ENCODE data around the gene SINHCAF.
"Not testable (repeated sequence)": the region's sequence is repeated elsewhere in the genome, so short reads cannot be mapped to it uniquely, and the experiment has no call there.

SINHCAF gene

GRCh38 chr12:31306866-31307265 lies 19.1 kb downstream of the SINHCAF start:
- no peak for DNase-seq

GRCh38 chr12:31303466-31303865 lies 22.5 kb downstream of the SINHCAF start:
- no peak for DNase-seq

- DNase-seq = no peak
Observed at GRCh38 chr12:31301311-31301710, 24.6 kb downstream of the SINHCAF start.

DNA sequence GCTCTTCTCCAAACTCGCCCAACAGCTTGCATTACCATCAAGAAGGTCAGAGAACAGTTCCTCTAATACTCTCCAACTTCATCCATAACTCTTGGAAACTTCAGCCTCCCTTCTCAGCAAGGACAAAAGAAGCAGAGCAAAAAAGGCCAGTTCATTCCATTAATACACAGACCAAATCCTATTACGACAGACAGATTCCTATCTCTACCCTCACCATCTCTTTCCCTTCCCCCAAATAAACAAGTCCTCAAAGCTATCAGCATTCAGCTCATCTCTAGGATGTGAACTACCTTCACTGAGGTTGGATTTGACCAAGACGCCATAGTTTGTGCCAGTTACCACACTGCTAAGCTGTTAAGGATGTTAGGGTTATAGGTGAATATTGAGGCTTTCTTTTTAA lies 25.2 kb downstream of the SINHCAF start:
- DNase-seq = no peak

DNA sequence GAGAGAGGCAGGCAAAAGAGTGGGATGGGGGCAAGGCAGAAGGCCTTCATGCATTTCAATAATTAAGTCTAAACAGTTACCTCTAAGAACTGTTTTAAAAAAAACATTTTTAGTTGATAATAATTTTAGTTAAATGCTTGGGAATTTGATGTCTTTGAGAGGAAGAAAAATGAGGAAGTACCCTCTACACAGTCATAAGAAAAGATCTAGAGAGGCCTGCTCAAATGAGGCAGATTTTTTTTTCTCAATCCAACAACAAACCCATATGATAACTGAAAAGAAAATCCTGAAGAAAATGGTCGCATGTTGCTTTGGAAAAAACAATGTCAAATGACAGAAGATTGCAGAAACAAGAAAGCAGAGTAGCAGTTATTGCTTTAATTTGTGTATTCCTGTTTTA lies 25.6 kb downstream of the SINHCAF start:
- no peak for DNase-seq

DNA sequence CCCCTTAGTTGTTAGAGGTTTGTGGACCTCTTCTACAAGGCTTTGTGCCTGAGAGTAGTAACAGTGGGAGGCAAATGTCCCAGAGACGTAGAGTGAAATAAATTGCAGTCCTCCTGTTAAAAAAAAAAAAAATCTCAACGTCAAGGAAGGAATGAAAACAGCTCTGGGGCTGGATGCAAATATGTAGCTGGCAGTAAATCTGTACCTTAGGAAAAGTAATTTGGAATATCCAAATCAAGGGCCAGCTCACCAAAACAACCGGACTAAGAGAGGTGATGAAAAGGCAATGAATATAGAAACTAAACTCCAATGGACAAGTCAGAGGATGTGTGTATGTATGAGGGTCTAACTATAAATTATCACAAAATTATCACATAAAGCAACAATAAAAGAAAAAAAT lies 27.0 kb downstream of the SINHCAF start:
- no peak for DNase-seq

GRCh38 chr12:31298515-31298910 lies 27.4 kb downstream of the SINHCAF start:
- no peak for DNase-seq

DNA sequence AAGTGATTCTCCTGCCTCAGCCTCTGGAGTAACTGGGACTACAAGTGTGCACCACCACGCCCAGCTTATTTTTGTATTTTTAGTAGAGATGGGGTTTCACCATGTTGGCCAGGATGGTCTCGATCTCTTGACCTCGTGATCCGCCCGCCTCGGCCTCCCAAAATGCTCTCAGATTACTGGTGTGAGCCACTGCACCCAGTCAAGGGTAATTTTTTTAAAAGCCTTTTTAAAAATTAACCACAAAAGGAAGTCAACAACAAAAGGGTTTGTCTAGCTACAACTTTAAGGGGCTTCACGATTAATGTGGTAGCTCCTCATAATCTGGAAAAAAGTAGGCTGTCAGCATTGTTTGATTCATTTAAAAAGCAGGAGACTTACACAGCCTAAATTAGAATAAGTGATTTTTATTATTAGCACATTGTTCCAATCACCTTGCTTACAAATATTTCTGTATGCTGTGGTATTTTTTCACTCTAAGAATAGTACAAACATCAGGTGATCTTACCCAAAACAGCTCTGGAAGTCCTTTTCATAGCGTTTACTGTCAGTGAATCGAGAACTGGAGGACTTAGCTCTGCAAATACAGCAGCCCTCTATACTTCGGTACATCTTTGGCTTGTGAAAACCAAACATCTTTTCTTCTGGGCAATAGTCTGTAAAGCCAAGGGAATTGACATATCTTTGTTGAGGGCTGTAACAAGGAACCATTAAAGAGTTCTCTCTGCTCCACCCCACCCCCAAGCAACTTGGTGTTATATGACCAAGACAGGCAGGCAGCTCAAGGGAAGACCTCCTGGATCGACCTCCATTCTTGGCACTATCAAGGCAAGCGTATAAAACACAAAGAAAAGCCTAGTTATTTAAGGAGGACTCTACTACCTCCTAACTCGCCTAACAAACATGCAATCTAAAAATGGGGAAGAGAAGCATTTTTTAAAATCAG lies 28.1 kb downstream of the SINHCAF start:
- no peak for DNase-seq

DNA sequence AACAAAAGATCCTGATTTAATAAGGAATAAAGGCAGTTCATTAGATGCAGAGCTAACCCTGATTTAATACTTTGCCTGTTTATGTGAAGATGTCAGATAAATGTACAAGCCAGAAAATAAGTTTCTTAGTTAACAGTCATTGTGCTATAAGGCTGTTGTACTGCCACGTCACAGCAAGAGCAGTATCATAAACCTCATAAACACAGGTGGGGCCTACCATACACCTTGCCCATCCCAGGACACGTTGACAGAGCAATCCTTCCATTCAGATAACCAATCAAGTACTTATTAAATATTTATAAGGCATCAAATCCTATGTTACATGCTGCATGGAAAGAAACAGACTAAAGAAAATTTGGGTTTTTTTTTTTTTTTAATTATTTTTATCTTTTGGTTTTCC lies 36.5 kb downstream of the SINHCAF start:
- no peak for DNase-seq

- DNase-seq = no peak
Observed at GRCh38 chr12:31288381-31288780, 37.6 kb downstream of the SINHCAF start.

DNA sequence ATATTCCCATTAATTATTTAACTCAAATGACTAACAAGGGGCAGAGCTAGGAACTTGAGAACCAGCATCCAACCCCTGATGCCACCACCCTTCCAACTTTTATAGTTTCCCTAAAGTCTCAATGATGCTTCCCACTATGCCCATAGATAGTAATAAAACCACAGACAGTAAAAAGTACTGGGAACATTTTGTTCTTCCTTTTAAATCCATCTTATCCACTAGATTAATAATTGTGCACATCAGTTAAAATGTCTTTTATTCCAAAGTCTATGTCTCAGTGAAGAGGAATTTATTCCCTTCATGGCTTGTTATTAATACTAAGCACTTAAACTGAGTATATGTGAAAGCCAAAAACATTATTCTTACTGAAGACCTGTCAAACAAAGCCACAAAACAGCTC lies 45.8 kb downstream of the SINHCAF start:
- DNase-seq = no peak

GRCh38 chr12:31279390-31279924 lies 46.5 kb downstream of the SINHCAF start:
- DNase-seq = no peak

DNA sequence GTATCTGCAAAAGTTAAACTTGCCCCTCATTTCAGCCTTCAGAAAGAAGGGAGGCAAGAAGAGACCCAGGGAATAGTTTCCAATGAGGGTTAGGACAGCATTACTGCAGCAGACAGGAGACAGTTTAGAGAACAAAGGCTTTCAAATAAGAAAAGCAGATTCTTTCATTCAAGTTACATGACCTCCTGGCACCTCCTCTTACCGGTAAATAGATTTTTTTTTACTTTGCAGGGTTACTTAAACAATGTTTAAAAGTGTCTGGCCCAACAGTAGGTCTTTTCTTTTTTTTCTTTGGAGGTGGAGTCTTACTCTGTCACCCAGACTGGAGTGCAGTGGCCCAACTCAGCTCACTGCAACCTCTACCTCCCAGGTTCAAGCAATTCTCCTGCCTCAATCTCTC lies 47.1 kb downstream of the SINHCAF start:
- DNase-seq = no peak

DNA sequence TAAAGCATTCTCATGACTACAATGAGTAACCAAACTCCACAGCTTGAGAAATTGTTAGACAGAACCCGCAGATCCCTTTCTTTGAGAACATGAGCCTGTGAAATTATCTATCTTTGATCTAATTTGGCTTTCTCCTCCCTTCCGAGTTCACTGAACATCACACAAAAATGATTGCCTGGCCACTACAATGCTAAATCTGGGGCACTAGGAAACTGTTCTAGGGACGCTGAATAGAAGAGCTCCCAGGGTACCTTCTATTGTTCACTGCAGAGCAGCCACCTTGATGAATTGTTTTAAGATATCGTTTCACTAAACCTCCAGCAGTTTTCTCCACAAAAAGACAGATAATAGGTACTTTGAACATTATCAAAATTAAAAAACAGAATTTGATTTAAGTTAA lies 47.5 kb downstream of the SINHCAF start:
- DNase-seq = no peak

GRCh38 chr12:31277081-31277480 lies 48.9 kb downstream of the SINHCAF start:
- DNase-seq = no peak

- DNase-seq = no peak
Observed at GRCh38 chr12:31275491-31275890, 50.5 kb downstream of the SINHCAF start.

DNA sequence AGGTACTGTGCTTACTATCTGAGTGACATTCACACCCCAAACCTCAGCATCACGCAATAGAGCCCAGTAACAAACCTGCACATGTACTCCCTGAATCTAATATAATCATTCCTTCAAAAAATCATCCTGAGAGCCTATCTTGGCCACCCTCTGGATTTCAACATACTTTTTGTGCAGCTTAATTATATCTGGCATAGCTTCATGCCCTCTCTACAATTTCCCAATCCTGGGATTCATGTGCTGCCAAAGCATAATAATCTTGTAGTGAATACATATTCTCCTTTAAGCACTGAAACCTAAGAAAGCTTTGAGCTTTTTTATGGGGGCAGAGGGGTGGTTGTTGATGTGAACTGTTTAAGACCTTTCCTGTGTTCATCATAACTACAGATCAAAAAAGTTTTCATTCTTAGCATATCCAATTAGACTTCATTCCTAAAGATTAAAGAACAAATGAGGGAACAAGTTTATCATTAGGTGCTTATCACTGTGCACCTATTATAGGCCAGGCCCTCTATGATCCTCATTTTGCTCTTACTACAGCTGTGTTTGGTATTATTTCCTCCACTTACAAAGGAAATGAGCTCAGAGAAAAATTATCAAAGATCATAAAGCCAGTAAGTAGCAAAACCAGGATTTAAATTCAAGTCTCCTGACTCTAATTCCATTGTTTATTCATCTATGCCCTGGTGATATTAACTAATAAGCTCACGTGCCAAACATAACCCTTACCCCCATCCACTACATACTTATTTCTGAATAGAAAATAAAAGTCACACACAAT lies 51.2 kb downstream of the SINHCAF start:
- no peak for DNase-seq

DNA sequence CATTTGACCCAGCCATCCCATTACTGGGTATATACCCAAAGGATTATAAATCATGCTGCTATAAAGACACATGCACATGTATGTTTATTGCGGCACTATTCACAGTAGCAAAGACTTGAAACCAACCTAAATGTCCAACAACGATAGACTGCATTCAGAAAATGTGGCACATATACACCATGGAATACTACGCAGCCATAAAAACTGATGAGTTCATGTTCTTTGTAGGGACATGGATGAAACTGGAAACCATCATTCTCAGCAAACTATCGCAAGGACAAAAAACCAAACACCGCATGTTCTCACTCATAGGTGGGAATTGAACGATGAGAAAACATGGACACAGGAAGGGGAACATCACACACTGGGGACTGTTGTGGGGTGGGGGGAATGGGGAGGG lies 52.2 kb downstream of the SINHCAF start:
- not testable (repeated sequence) for DNase-seq

DNA sequence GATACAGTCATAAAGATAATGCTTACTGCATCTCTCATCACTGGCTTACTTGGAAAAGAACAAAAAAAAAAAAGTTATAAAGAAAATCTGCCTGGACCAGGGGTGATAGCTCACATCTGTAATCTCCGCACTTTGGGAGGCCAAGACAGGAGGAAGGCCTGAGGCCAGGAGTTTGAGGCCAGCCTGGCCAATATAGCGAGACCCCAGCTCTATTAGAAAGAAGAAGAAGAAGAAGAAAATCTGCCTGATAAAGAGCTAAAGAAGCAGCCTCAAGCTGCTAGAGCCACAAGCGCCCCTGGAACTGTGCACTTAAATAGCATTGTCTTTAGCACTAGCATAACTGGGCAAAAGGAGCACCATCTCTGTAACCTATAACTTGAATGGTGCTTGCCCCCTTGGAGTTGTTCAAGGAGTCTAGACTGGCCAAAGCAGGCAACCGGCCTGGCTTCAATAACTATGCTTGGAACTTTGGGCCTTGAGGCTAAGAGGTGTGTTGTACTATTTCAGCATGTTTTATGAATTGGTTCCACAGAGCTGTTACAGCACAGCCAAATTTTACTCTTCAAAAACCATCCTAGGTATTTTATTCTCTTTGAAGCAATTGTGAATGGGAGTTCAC lies 53.2 kb downstream of the SINHCAF start:
- DNase-seq = no peak

GRCh38 chr12:31267966-31268365 lies 58.0 kb downstream of the SINHCAF start:
- no peak for DNase-seq

GRCh38 chr12:31265722-31266121 lies 60.2 kb downstream of the SINHCAF start:
- DNase-seq = no peak

- no peak for DNase-seq
Observed at GRCh38 chr12:31263661-31264060, 62.3 kb downstream of the SINHCAF start.

- no peak for DNase-seq
Observed at GRCh38 chr12:31261744-31262143, 64.2 kb downstream of the SINHCAF start.

Data from stimulated activated CD4-positive, alpha-beta T cell treated with anti-CD3 and anti-CD28 coated beads, Interleukin-15, amount 100 ng/mL, for 24 hours (primary cell).